GM18498 (cell line): ENCODE data around the gene C19orf81.

Experiments
- ATAC-seq: cut with Tn5 transposase; IDR thresholded peaks from one replicate; pipeline ENCODE4 v1.9.1; 2021; ENCODE audit warnings: mild to moderate bottlenecking, moderate library complexity; ENCODE audit not compliant: unreplicated experiment

Gene C19orf81

DNA sequence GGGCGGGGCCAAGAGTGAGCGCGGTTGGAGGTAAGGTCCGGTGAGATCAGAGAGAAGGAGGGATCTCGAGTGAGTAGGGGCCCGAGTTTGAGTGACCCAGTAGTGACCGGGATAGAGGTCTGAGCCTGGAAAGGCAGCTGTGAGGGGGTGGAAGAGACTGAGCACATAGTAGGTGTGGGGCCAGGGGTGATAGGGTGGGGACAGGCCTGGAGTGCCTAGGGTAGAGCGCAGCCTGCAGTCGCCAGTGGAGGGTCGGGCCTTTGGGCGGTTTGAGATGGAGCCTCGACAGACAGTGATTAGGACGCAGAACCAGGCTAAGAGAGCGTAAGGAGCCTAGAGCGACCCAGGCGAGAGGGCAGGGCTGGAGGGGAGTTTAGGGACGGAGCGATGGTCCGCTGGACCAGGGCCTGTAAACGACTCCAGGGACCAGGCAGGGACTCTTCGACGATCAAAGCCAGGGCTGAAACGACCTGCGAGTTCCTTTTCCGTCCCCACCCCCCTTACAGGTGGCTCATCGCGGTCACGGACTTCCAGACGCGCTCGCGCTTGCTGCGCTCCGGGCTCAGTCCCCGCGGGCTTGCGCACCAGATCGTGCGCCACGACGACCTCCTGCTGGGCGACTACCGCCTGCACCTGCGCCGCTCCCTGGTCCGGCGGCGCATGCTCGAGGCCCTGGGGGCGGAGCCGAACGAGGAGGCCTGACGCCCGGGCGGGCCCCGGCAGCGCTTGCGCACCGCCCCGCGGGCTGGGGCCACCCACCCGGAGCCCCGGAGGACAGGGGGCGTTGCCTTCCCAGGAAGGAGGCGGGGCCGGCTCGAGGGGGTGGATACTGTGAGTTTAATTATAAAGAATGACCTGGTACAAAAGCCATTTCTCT lies 9.4 kb downstream of the C19orf81 start:
- ATAC-seq, result no peak

DNA sequence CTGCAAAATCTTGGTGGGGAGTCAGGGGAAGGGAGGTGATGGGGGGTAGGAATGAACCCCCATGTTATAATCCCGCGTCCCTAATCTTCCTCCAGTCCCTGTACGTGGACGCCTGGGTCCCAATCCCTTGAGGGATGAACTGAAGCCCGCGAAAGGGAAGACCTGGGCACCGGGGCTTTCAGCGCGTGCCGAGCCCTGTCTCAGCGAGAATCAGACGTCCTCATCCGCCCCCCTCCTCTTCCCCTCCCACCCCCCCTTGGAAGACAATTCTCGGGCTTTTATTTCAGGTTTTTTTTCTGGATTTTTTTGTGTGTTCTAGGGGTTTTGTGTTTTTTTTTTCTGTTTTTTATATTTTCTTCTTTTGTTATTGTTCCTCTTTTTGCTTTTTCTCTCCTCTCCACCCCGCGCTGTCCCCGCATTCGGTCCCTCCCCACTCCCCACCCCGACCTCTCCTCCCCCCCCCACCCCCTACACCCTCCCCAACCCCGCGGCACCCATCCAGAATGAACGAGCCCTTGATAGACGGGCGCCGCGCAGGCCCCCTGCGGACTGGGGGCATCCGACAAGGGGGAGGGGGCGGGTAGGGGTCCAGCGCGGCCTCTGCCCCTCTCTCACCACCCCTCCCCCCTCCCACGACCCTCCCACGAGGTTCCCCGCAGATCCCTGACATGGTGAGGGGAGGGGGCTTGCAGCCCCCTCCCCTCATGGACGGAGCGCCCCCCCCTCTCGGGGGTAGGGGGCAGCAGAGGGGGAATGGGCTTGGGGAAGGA lies 10.3 kb downstream of the C19orf81 start:
- ATAC-seq, result no peak

DNA sequence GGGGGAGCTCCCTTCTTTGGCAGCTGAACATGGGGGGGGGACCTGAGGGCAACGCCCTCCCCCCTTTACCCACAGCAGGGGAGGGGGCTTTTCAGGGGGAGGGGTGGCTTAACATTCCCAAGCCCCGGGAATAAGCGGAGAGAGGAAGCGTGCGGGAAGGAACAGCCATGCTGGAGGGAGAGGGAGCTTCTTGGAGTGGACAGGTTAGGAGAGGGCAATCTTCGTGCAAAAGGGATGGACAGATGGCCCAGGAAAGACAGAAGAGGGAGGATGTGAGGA lies 10.8 kb downstream of the C19orf81 start:
- ATAC-seq, result no peak

DNA sequence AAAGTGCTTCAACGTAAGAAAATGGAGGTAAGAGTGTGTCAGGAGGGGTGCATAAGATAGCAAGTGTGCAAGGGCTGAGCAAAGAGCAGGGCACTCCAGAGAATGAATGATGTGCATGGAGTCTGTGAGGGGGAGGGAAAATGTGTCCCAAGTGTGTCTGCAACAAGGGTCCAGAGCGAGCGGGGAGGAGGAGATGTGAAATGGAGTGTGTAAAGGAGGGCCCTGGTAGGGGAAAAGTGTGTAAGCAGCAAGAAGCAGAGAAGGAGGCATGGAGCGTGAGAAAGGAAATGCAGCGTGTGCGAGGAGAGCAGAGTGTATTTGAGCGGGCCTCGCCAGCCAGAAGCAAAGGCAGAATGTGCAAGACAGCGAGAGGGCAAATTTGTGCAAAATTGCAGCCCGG lies 11.8 kb downstream of the C19orf81 start:
- ATAC-seq, result no peak

DNA sequence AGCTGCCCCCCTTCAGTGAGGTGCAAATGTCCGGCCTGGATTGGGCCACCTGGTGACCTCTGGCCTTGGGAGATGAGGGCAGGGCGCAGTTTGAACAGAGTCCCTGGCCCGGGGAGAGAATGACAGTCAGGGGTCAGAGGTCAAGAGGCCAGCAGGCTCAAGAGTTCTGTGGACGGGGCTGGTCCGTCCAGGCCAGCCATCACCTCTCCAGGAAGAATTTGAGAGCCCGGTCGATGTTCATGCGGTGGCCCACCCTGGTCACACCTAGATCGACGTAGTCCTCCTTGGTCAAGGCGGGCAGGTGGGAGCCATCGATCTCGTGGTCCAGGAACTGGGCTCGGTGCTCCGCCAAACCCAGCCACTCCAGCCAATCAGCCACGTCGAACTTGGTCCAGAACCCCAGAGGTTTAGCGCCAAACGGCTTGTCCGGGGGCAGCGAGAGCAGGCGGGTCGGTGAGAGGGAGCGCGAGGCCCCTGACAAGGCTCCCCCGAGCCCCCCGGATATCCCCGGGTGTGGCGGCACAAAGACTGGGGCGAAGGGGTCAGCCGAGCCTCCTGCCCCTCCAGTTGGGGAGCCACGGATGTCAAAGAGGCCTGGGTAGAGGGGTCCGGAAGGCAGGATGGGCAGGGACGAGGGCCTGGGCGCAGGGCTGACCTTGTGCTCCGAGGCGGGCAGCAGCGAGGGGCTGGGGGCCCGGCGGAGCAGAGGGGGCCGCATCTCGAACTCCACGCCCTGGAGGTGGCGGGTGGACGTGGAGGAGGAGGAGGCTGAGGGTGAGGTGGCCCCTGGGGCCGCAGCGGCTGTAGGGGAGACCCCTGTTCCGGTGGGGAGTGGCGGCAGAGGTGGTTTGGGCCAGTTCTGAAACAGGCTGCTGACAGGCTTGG lies 12.8 kb downstream of the C19orf81 start:
- ATAC-seq, result no peak

DNA sequence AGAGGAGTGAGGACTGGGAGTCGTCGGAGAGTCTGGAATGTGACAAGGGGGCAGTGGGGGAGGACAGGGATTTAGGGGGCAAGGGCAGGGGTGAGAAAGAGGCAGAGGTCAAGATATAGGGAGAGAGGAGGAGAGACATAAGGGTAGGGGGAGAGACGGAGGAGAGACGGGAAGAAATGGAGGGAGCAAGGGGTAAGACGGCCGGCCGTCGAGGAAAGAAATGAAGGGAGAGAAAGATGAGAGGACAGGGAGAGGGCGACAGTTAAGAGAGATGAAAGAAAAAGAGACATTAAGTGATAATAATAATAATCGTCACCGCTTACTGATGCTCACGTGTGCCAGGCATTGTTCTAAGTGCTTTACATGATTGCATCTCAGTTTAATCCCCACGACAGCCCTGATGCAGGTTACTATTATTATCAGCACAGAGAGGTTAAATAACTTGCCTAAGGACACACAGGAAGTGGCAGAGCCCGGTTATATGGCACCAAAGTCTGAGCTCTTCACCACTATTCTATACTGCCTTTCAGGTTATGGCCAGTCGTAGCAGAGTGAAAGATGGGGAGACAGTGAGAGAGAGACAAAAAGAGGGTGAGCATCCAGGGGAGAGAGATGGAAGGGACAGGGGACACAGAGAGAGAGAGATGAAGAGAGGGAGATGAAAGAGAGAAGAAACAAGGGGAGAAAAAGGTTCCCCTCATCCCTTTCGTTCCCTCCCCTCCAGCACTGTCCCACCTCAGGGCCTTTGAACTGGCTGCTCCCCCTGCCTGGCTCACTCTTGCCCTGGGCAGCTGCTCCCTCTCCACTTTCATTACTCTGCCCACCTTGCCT lies 13.6 kb downstream of the C19orf81 start:
- ATAC-seq, result no peak

DNA sequence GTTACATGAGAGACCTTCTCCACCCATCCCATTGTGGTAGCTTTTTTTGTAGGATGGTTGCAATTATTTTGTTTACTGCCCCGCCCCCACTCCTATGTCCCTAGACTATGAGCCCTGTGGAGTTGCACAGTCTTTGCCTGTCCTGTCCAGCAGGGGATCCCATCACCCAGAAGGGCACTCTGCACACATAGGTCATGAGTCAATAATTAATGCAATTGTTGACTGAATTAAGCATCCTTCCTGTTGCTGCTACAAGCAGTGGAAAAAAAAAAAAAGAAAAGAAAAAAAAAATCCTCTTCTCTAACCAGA lies 14.2 kb downstream of the C19orf81 start:
- ATAC-seq, result no peak

DNA sequence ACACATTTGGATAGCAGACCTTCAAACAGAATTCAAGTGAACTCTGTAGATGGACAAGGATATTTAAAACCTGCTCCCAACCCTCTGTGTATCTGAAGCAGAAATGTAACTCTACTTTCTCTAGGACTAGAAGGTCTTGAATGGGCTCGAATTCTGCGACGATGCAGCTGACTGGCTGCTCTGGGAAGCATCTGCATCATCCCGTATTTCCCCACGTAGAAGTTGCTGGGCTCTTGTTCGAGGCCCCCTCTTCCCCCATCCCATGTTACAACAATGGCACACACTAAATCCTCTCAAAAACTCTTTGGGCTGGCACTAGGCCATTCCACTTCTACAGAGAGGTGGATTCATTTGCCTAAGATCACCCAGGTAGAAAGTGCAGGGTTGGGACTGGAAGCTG lies 15.0 kb downstream of the C19orf81 start:
- ATAC-seq, result no peak

DNA sequence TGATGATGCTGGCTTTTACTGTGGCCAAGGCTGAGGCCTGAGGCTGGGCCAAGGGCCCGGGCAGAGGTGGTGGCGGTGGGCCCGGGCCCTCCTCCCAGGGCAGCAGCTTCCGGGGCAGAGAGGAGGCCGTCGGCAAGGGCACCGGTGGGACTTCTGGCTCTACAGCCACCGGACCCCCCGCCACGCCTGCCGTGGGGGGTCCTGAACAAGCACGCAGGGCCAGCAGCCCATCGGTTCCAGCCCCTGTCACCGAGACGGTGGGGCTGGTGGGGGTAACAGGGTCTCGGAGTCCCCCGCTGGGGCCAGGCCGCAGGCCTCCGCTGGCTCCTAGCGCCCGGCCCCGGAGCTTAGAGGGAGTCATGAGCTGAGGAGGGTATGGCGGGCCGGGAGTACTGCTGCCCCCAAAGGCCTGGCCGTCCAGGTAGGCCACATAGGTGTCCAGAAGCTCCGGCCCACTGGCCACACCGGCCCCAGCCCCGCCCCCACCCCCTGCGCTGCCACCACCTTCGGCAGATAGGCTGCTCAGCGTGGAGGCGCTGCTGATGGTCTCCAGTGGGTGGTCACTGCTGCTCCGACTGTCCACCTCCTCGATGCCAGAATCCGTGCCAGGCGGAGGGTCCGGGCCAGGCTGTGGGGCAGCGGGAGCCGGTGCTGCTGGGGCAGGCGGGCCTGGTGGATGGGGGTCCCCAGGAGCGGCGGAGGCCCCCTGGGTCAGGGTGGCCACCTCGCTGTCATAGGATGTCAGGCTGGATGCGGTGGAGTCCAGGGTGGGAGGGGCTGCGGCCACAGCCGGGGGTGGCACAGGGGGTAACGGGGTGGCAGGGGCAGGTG lies 17.3 kb downstream of the C19orf81 start:
- no peak for ATAC-seq

DNA sequence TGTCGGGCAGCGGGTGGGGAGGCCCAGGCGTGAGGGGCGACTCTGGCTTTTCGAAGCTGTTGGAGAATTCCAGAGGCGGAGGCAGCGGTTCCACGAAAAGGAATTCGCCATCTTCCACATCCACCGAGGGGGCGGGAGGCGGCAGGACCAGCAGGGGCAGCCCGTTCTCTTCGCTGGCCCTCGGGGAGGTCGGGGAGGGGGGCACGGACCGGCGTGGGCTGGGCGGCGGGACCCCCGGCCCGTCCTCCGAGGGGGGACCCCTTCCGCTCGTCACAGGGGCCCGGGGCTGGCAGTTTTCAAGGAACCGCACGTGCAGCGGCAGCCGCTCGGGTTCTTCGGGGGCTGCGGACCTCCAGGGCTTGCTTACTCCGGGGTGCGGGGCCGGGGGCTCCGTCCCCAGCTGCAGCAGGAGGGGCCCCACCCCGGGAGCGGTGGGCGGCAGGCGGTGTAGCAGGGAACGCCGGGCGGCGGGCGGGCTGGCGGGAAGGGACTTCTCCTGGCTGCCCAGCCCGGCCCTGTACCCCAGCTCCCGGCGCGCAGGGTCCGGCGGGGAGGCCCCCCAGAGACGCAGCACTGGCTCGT lies 18.0 kb downstream of the C19orf81 start:
- ATAC-seq, result no peak

DNA sequence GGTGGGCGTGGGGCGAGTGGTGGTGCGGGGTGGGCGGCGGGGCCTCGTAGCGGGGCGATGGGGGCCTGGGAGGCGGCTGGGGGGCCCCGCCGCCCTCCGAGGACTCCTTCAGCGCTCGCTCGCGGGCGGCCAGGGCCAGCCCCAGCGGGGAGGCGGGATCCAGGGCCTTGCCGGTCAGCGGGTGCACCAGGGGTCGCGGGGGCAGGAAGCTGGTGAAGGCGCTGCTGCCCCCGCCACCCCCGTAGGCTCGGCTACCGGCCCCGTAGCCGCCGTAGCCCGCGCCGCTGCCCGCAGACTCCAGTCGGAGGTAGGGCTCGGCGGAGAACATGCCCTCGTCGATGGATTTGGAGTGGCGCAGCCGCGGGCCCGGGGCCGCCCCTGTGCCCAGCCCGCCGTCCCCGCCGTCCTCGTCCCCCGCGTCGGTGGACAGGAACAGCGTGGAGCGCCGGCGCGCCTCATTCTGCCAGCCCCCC lies 18.6 kb downstream of the C19orf81 start:
- ATAC-seq, result no peak

DNA sequence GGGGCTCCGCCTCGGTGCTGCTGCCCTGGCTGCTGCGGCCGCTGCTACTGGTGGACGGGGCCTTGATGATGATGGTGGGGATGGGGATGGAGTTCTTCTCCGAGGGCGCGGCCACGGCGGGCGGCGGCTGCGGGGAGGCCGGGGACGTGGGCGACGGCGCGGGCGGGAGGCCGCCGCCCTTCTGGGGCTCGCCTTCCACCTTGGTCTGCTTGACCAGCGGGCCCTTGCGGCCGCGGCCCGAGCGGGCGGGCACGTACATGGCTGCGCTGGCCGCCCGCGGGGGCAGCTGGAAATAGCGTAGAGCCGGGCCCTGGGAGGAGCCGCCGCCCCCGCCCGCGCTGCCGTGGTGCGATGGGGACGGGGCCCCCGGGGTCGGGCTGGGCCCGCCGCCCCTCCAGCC lies 19.2 kb downstream of the C19orf81 start:
- no peak for ATAC-seq

DNA sequence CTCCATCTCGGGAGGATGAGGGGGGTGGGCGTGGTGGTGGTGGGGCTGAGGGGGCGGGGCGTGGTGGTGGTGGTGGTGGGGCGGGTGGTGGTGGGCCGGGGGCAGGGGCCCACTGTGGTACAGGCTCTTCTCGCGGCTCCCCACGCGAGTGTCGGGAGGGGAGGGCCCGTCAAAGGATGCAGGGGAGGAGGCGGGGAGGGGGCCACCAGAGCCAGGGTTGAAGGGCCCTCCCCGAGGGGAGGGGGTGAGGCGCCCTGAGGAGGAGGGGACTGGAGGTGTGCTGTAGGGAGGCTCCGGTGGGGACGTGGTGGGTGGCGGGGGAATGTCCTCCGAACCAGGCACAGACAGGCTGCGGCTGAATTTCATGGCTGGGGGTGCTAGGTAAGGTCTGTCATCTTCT lies 19.6 kb downstream of the C19orf81 start:
- no peak for ATAC-seq

DNA sequence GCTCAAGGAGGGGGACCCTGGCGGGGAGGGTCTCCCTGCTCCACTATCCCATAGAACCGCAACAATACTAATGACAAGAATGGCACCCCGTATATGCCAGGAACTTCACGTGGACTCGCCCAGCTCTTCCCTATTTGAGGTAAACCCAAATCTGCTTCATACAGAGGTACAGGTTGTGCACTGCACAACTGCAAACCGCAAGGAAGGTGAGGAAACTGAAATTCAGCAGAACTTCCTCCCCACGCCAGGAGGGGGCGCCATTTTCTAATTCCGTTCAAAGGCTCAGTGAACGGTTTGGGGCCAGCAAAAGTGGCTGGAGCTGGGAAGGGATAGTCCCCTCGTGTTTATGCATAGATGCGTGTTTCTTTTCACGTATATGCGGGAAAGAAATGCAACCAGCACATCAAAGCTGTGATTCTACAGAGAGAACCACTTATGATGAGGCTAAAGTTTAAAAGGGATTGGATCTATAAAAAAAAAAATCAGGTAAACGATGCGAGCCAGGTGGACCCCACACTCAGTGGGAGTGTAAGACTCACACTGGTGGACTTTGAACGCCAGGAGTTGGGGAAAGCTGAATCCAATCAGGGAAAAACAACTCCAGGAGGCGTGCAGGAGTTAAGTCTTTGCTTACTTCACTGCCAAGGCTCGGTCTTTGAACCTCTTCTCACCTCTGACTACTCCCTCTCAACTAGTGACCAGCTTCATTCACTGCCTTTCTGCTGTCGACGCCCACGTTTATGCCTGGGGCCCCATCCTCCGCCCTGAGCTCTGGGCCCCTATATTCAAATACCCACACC lies 20.3 kb downstream of the C19orf81 start:
- ATAC-seq, result no peak

DNA sequence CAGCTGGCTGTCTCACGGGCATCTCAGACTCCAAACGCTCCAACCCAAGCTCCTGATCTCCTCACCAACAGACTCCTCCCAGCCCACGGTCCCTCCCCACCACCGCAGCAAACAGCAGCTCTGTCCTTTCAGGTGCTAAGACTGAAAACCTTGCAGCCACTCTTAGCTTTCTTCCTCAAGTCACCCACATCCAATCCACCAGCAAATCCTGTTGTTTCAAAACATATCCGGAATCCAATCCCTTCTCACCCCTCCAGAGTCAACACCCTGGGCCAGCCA lies 20.8 kb downstream of the C19orf81 start:
- no peak for ATAC-seq

DNA sequence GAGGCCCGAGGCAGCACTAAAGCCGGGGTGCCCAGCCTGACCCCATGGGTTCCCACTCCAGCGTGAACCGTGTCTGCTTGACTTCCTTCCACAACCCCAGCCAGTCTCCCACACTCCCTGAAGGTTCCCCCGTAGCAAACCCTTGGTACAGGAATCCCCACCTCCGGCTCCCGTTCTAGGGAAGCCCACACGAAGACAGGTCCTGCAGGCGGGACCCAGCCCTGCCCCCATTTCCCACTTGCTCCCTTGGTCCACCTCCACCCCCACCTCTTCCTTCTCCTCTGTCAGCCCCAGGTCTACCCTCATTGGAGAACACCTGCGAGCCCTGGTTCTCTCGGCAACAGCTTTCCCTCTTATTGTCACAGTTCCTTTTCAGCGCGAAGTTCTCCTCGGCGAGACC lies 23.9 kb downstream of the C19orf81 start:
- ATAC-seq, result no peak

DNA sequence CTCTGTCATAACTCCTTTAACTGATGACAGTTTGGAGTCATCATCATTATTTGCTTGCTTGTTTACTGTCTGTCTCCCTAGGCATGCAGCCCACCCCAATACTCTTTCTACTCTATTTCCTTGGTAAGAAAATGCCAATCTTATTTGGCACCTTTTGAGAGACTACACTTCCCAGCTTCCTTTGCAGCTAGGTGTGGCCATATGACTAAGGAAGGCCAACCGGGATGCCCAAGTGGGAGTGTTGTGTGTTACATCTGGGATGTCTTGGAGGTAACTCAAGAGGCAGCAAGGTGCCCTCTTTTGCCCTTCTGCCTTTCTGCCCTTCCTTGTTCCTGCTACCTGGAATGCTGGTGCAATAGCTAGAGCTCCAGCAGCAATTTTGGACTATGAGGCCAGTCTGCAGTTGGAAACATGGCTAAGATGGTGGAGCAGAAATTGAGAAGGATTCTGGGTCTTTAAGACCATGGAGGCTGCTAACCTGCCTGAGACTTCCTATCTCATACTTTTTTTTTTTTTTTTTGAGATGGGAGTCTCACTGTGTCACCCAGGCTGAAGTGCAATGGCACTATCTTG lies 27.5 kb downstream of the C19orf81 start:
- ATAC-seq, result no peak

DNA sequence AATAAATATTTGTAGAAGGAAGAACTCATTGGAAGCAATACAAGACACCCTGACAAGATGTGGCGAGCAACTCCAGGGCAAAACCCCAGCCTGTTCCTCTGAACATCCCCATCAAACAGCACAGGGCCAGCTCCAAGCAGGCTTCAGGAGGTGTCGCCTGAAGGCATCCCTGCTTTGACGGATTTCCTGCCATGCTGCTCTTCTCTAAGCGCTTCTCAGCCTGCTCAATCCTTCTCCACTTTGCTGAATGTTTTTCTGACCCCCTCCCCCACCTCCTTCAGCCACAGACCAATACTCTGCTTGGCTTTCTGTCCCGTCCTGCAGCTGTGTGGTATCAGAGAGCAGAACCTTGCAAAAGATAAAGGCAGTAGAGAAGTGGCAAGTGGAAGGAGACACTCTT lies 28.4 kb downstream of the C19orf81 start:
- no peak for ATAC-seq

DNA sequence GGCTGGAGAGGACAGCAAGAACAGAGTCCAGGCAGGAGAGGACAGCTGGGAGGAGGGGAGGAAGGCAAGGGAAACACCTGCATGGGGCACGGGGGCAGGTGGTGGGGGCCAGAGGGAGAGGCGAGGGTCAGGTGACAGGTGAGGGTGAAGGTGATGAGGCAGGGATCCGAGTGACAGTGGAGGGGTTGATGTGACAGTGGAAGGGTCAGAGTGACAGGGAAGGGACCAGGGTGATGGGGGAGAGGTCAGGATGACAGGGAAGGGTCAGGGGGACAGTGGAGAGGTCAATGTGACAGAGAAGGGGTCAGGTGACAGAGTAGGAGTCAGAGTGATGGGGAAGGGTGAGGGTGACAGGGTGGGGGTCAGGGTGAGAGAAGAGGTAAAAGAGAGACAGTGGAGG lies 29.1 kb downstream of the C19orf81 start:
- ATAC-seq, result no peak
